CD8-positive, alpha-beta memory T cell (primary cell): ENCODE data around the gene TMIGD3. TPM values are rescaled to one million over a fixed set of nuclear protein-coding genes. Genes with fewer than 3 reads are reported as not detected.

Source experiments
- polyA plus RNA-seq: library from polyadenylated mRNA; unstranded; fragments of 300-500 nt; fragmentation: Illumina TruSeq; gene quantifications from one replicate; pipeline ENCODE4 v1.2.3, GENCODE V29; 2021
- total RNA-seq, 2 experiments: library from RNA; stranded (reverse); gene quantifications; one replicate each; pipeline ENCODE4 v1.2.3, GENCODE V29; 2021

The TMIGD3 gene
- total and polyA plus RNA-seq, 3 experiments from 2014 or later: 0.26 TPM; not detected in 2

Other genes starting within 250 kb of the TMIGD3 start
- gene CHIA, start 212.8 kb downstream of the TMIGD3 start, total RNA-seq: not detected
- gene CHIA, start 212.8 kb downstream of the TMIGD3 start, polyA plus RNA-seq: not detected
- 1 to 10 TPM in 1 of 2 experiments, under 1 TPM in 1; 0.69 to 1.4 TPM for gene OVGP1, start 75.9 kb downstream of the TMIGD3 start, total RNA-seq
- 0.63 TPM for gene OVGP1, start 75.9 kb downstream of the TMIGD3 start, polyA plus RNA-seq
- 10 to 100 TPM; 73.2 to 74.7 TPM for gene WDR77, start 54.4 kb downstream of the TMIGD3 start, total RNA-seq
- 42.2 TPM for gene WDR77, start 54.4 kb downstream of the TMIGD3 start, polyA plus RNA-seq
- 100 to 1,000 TPM; 351 to 360 TPM for gene ATP5PB, start 54.2 kb downstream of the TMIGD3 start, total RNA-seq
- gene ATP5PB, start 54.2 kb downstream of the TMIGD3 start, polyA plus RNA-seq: 455 TPM
- gene C1orf162, start 29.6 kb downstream of the TMIGD3 start, total RNA-seq: 1 to 10 TPM; 3.9 to 4.9 TPM
- gene C1orf162, start 29.6 kb downstream of the TMIGD3 start, polyA plus RNA-seq: 90.1 TPM
- under 1 TPM; 0.39 to 0.51 TPM for gene ADORA3, start within 50 bp of the TMIGD3 start, total RNA-seq
- not detected for gene ADORA3, start within 50 bp of the TMIGD3 start, polyA plus RNA-seq
- 100 to 1,000 TPM; 252 to 256 TPM for gene RAP1A, start 116.2 kb upstream of the TMIGD3 start, total RNA-seq
- 60.8 TPM for gene RAP1A, start 116.2 kb upstream of the TMIGD3 start, polyA plus RNA-seq
- gene INKA2, start 235.8 kb upstream of the TMIGD3 start, total RNA-seq: 1 to 10 TPM; 1.8 to 3.8 TPM
- gene INKA2, start 235.8 kb upstream of the TMIGD3 start, polyA plus RNA-seq: not detected